OCI-LY3 (cell line): ENCODE results near the gene AGAP1.

Experiments
- H2AFZ ChIP-seq: fragments of 200-600, 300-600 bp; shearing (Covaris generic); 2 replicates; pipeline ENCODE4 v1.6.0; 2014; ENCODE audit warnings: antibody characterized with exemption, low read depth, low read length
- H3K27ac ChIP-seq: fragments of 200-600, 300-600 bp; sonication (generic); 2 replicates; pipeline ENCODE4 v1.5.1; 2014; ENCODE audit warnings: mild to moderate bottlenecking, low read length, moderate library complexity, mixed read lengths
- H3K27me3 ChIP-seq: fragments of 200-600, 300-600 bp; sonication (generic); 2 replicates; pipeline ENCODE4 v1.6.1; 2014; ENCODE audit warnings: low read depth, low read length, mixed read lengths
- H3K36me3 ChIP-seq: fragments of 200-600, 300-600 bp; sonication (generic); replicated peaks from 2 replicates; pipeline ENCODE3; 2014; ENCODE audit warnings: low read depth, low read length, mixed read lengths
- H3K4me1 ChIP-seq: fragments of 300-600, 200-600 bp; sonication (generic); 2 replicates; pipeline ENCODE4 v1.6.1; 2014; ENCODE audit warnings: low read length, mixed read lengths
- H3K4me2 ChIP-seq: fragments of 200-600, 300-600 bp; sonication (generic); 2 replicates; pipeline ENCODE4 v1.6.1; 2014; ENCODE audit warnings: low read length, mixed read lengths
- H3K4me3 ChIP-seq: fragments of 300-600, 200-600 bp; sonication (generic); 2 replicates; pipeline ENCODE4 v1.5.1; 2014; ENCODE audit warnings: antibody characterized with exemption, mild to moderate bottlenecking, low read length, moderate library complexity
- H3K79me2 ChIP-seq: fragments of 300-600, 200-600 bp; shearing (Covaris generic); 2 replicates; pipeline ENCODE4 v1.6.1; 2014; ENCODE audit warnings: mild to moderate bottlenecking, low read length, mixed read lengths
- H3K9ac ChIP-seq: fragments of 300-600, 200-600 bp; shearing (Covaris generic); 2 replicates; pipeline ENCODE4 v1.6.0; 2014; ENCODE audit warnings: mild to moderate bottlenecking, low read length, moderate library complexity
- H3K9me3 ChIP-seq: fragments of 200-600, 300-600 bp; shearing (Covaris generic); 2 replicates; pipeline ENCODE4 v1.6.1; 2014; ENCODE audit warnings: low read length, mixed read lengths; ENCODE audit not compliant: insufficient read depth
- H4K20me1 ChIP-seq: fragments of 200-600, 300-600 bp; sonication (generic); 2 replicates; pipeline ENCODE4 v1.6.1; 2016; ENCODE audit warnings: low read length, mixed read lengths; ENCODE audit not compliant: insufficient read depth
- EZH2phosphoT487 ChIP-seq: fragments of 200-600 bp; shearing (Covaris generic); IDR thresholded peaks from 2 replicates; pipeline ENCODE4 v1.6.1; 2018; ENCODE audit warnings: antibody characterized with exemption, mixed run types, low read depth
- TF ChIP-seq, protein P1 (sequence below): fragments of 200-600, 300-600 bp; sonication (generic); IDR thresholded peaks from 2 replicates; pipeline ENCODE4 v1.5.1; 2014; ENCODE audit warnings: antibody characterized with exemption, low read length, low read depth

AGAP1 gene

DNA sequence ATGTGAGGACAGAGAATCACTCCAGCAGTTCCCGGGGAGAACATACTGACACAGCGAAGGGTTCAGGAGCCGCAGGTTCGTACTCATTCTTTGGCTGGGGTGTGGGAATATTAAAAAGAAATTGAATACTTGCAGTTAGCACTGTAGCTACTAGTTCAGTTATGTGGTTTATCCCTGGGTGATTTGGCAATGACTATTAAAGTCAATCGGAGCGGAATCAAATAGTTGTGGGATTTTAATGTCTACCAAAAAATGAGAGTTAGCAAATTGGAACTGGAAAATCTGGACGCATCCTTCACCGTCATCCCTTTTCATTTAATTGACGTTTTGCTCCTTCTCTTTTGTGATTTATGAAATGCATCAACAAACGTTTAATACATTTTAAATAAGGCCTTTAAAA, 623.6 kb downstream of the AGAP1 start:
- Histone ChIP-seq H2AFZ (no peak overlapping the region), H3K4me1 (no peaks in the 10 kb centered on the region), H3K27ac (no peak overlapping the region), H3K36me3 (no peaks in the 10 kb centered on the region), H4K20me1 (no peaks in the 10 kb centered on the region), H3K79me2 (no peaks in the 10 kb centered on the region), H3K27me3 (no peaks in the 10 kb centered on the region), H3K9ac (no peak overlapping the region), H3K4me2 (no peak overlapping the region), H3K9me3 (no peaks in the 10 kb centered on the region), H3K4me3 (no peak overlapping the region)
- TF ChIP-seq, protein P1, sequence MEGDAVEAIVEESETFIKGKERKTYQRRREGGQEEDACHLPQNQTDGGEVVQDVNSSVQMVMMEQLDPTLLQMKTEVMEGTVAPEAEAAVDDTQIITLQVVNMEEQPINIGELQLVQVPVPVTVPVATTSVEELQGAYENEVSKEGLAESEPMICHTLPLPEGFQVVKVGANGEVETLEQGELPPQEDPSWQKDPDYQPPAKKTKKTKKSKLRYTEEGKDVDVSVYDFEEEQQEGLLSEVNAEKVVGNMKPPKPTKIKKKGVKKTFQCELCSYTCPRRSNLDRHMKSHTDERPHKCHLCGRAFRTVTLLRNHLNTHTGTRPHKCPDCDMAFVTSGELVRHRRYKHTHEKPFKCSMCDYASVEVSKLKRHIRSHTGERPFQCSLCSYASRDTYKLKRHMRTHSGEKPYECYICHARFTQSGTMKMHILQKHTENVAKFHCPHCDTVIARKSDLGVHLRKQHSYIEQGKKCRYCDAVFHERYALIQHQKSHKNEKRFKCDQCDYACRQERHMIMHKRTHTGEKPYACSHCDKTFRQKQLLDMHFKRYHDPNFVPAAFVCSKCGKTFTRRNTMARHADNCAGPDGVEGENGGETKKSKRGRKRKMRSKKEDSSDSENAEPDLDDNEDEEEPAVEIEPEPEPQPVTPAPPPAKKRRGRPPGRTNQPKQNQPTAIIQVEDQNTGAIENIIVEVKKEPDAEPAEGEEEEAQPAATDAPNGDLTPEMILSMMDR = no peak
- TF ChIP-seq EZH2phosphoT487 = no peak

DNA sequence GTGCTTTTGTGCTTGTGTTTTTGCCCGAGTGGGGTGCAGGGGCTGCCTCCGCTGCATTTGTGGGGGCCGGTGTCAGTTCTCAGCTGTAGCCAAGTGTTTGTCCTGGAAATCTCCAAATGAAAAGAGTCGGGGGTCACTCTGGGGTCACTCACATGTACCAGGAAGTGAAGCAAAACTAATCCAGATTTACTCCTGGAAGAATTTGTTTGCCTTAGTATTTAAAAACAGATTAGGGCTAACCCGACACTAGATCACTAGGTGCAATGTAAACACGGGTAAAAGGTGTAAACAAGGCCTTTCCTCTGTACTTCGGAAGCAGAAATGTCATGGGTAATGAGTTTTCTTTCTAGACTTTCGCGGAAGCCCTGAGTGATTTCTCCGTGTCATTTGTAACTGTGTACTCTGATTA, 624.0 kb downstream of the AGAP1 start:
- H3K27ac ChIP-seq = no peak overlapping the region

DNA sequence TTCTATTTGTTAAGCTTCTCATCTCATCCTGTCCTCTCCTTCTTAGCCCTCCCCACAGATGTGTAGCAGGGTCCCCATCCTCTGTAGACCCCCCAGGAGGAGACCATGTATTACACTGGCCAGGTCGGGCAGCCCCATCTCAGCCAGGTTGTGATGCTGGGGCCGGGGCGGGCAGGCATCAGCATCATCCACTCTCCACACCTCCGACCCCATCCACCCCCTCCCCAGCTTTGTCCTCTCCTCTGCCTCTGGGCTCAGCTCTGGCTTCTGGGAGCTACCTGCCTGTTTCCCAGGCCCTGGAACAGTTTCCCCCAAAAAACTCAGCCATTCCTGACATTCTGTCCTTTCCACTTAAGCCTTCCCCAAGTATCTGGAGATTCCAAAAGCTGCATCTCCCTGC, 625.2 kb downstream of the AGAP1 start:
- Histone ChIP-seq H3K4me2 (no peak overlapping the region), H3K36me3 (no peaks in the 10 kb centered on the region), H3K27ac (no peak overlapping the region), H4K20me1 (no peaks in the 10 kb centered on the region), H3K9ac (no peak overlapping the region), H2AFZ (no peak overlapping the region), H3K4me3 (no peak overlapping the region), H3K4me1 (no peaks in the 10 kb centered on the region), H3K79me2 (no peaks in the 10 kb centered on the region), H3K27me3 (no peaks in the 10 kb centered on the region), H3K9me3 (no peaks in the 10 kb centered on the region)
- TF ChIP-seq EZH2phosphoT487 = no peak
- TF ChIP-seq, protein P1 = no peak

More for the DNA sequence above, 624.0 kb downstream of the AGAP1 start:
- H3K4me3 ChIP-seq = no peak overlapping the region
- H3K79me2 ChIP-seq = no peaks in the 10 kb centered on the region
- H3K36me3 ChIP-seq = no peaks in the 10 kb centered on the region
- no peaks in the 10 kb centered on the region for H3K27me3 ChIP-seq
- H3K9ac ChIP-seq = no peak overlapping the region
- H2AFZ ChIP-seq = no peak overlapping the region
- H3K9me3 ChIP-seq = no peaks in the 10 kb centered on the region
- H4K20me1 ChIP-seq = no peaks in the 10 kb centered on the region
- no peak overlapping the region for H3K4me2 ChIP-seq
- TF ChIP-seq EZH2phosphoT487 = no peak
- TF ChIP-seq, protein P1 = no peak
- H3K4me1 ChIP-seq = no peaks in the 10 kb centered on the region

DNA sequence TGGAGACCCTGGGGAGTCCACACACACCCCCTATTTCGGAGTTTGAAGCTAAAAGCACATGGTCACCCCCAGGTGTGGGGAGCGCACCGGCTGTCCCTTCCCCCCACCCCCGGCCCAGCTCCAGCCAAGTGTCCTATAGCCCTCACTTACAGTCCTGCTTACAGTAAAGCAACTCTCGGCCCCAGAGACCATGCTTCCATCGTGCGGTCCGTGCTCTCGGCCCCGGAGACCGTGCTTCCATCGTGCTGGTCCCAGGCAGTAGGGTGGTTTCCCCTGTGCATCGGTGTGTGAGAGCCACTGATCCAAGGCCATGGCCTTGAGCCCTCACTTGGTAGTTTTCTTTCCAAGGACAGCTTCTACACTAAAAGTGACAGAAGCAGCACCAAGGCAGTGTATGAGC, 625.6 kb downstream of the AGAP1 start:
- Histone ChIP-seq H3K27ac (no peak overlapping the region), H4K20me1 (no peaks in the 10 kb centered on the region), H3K4me1 (no peaks in the 10 kb centered on the region), H3K9me3 (no peaks in the 10 kb centered on the region), H3K79me2 (no peaks in the 10 kb centered on the region), H3K9ac (no peak overlapping the region), H3K4me3 (no peak overlapping the region), H3K27me3 (no peaks in the 10 kb centered on the region), H3K36me3 (no peaks in the 10 kb centered on the region), H2AFZ (no peak overlapping the region), H3K4me2 (no peak overlapping the region)
- TF ChIP-seq, protein P1 = no peak
- no peak for TF ChIP-seq EZH2phosphoT487
